ENCODE measurements around the gene TENT4A.

The TENT4A gene

GRCh38 chr5:6745706-6746222 is 32.5 kb downstream of the TENT4A start:
- TF ChIP-seq EZH2phosphoT487 (IDR thresholded peaks at IDR 0.05; ENCODE audit: low read depth) (no peak), CTCF (IDR thresholded peaks at IDR 0.05; ENCODE audit: low read depth, low read length) (peak; percentile 73)
- Histone ChIP-seq H3K79me2 (ENCODE audit: low read length) (peaks cover 44% of the 10 kb centered on the region), H3K27ac (ENCODE audit: low read length) (no peak overlapping the region), H2AFZ (ENCODE audit: low read depth, low read length) (no peak overlapping the region), H3K9me3 (ENCODE audit: insufficient read depth, low read length) (no peaks in the 10 kb centered on the region), H4K20me1 (ENCODE audit: insufficient read depth, low read length) (peaks cover 38% of the 10 kb centered on the region), H3K4me2 (ENCODE audit: low read length) (no peak overlapping the region), H3K9ac (ENCODE audit: low read length) (no peak overlapping the region), H3K36me3 (replicated peaks; ENCODE audit: low read depth, low read length) (peaks cover 30% of the 10 kb centered on the region), H3K4me1 (ENCODE audit: low read length) (peaks cover 3% of the 10 kb centered on the region; the same call in 1 of the 2 replicates), H3K4me3 (ENCODE audit: low read length) (no peak overlapping the region), H3K27me3 (ENCODE audit: low read depth, low read length) (no peaks in the 10 kb centered on the region)

GRCh38 chr5:6746244-6746643 is 33.0 kb downstream of the TENT4A start:
- peaks cover 34% of the 10 kb centered on the region for H3K36me3 ChIP-seq (replicated peaks; ENCODE audit: low read depth, low read length)
- H4K20me1 ChIP-seq (ENCODE audit: insufficient read depth, low read length) = peaks cover 37% of the 10 kb centered on the region
- peaks cover 39% of the 10 kb centered on the region for H3K79me2 ChIP-seq (ENCODE audit: low read length)

DNA sequence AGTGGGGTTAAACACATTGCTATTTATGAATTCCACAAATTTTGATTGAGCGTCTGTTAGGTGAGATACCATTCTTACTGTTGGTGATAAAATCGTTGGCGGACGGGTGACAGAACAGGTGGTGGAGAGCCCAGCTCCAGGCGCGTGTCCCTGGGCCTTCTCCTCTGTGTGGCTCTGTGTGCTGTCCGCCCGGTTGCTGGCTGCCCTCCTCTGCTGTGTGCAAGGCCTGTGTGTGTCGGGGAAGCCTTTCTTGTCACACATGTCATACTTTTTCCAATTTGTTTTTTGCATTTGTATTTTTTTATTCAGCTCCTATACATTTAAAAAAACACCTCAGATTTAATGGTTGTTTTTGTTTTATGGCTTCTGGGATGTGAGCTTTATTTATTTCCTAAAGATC is 33.9 kb downstream of the TENT4A start:
- no peak for TF ChIP-seq EZH2phosphoT487 (IDR thresholded peaks at IDR 0.05; ENCODE audit: low read depth)
- TF ChIP-seq CTCF (IDR thresholded peaks at IDR 0.05; ENCODE audit: low read depth, low read length) = no peak
- peaks cover 32% of the 10 kb centered on the region for H4K20me1 ChIP-seq (ENCODE audit: insufficient read depth, low read length)
- no peaks in the 10 kb centered on the region for H3K9me3 ChIP-seq (ENCODE audit: insufficient read depth, low read length)
- H3K4me3 ChIP-seq (ENCODE audit: low read length) = no peak overlapping the region
- H3K9ac ChIP-seq (ENCODE audit: low read length) = no peak overlapping the region
- no peaks in the 10 kb centered on the region for H3K27me3 ChIP-seq (ENCODE audit: low read depth, low read length)
- H2AFZ ChIP-seq (ENCODE audit: low read depth, low read length) = no peak overlapping the region
- no peak overlapping the region for H3K4me2 ChIP-seq (ENCODE audit: low read length)
- peaks cover 39% of the 10 kb centered on the region for H3K79me2 ChIP-seq (ENCODE audit: low read length)
- H3K27ac ChIP-seq (ENCODE audit: low read length) = no peak overlapping the region
- peaks cover 3% of the 10 kb centered on the region; the same call in 1 of the 2 replicates for H3K4me1 ChIP-seq (ENCODE audit: low read length)
- H3K36me3 ChIP-seq (replicated peaks; ENCODE audit: low read depth, low read length) = peaks cover 41% of the 10 kb centered on the region

More at GRCh38 chr5:6746244-6746643, 33.0 kb downstream of the TENT4A start:
- Histone ChIP-seq H3K27me3 (ENCODE audit: low read depth, low read length) (no peaks in the 10 kb centered on the region), H3K4me1 (ENCODE audit: low read length) (peaks cover 3% of the 10 kb centered on the region; the same call in 1 of the 2 replicates), H3K9ac (ENCODE audit: low read length) (no peak overlapping the region), H3K9me3 (ENCODE audit: insufficient read depth, low read length) (no peaks in the 10 kb centered on the region), H3K27ac (ENCODE audit: low read length) (no peak overlapping the region), H2AFZ (ENCODE audit: low read depth, low read length) (no peak overlapping the region), H3K4me2 (ENCODE audit: low read length) (no peak overlapping the region), H3K4me3 (ENCODE audit: low read length) (no peak overlapping the region)
- no peak for TF ChIP-seq CTCF (IDR thresholded peaks at IDR 0.05; ENCODE audit: low read depth, low read length)
- no peak for TF ChIP-seq EZH2phosphoT487 (IDR thresholded peaks at IDR 0.05; ENCODE audit: low read depth)

GRCh38 chr5:6748142-6748541 is 34.9 kb downstream of the TENT4A start:
- peaks cover 39% of the 10 kb centered on the region for H3K79me2 ChIP-seq (ENCODE audit: low read length)
- H3K4me1 ChIP-seq (ENCODE audit: low read length) = peaks cover 3% of the 10 kb centered on the region; the same call in 1 of the 2 replicates
- no peak overlapping the region for H3K9ac ChIP-seq (ENCODE audit: low read length)
- no peak overlapping the region for H3K27ac ChIP-seq (ENCODE audit: low read length)
- H3K4me2 ChIP-seq (ENCODE audit: low read length) = no peak overlapping the region
- H3K9me3 ChIP-seq (ENCODE audit: insufficient read depth, low read length) = no peaks in the 10 kb centered on the region
- TF ChIP-seq EZH2phosphoT487 (IDR thresholded peaks at IDR 0.05; ENCODE audit: low read depth) (no peak), CTCF (IDR thresholded peaks at IDR 0.05; ENCODE audit: low read depth, low read length) (no peak)
- H3K27me3 ChIP-seq (ENCODE audit: low read depth, low read length) = no peaks in the 10 kb centered on the region
- H4K20me1 ChIP-seq (ENCODE audit: insufficient read depth, low read length) = peaks cover 32% of the 10 kb centered on the region
- no peak overlapping the region for H2AFZ ChIP-seq (ENCODE audit: low read depth, low read length)
- H3K4me3 ChIP-seq (ENCODE audit: low read length) = no peak overlapping the region
- peaks cover 44% of the 10 kb centered on the region for H3K36me3 ChIP-seq (replicated peaks; ENCODE audit: low read depth, low read length)
